NCI-H146 treated with DMSO at 0.1 percent for 48 hours (cell line): ENCODE measurements around the gene GBP1.
"Not testable (repeated sequence)": the region's sequence is repeated elsewhere in the genome, so short reads cannot be mapped to it uniquely, and the experiment has no call there.

Source experiments
- DNase-seq: peaks from one replicate; lab custom pipeline; 2025; ENCODE audit not compliant: unreplicated experiment; lab: John Stamatoyannopoulos, UW

GBP1 gene

GRCh38 chr1:89060091-89060490, 4.9 kb downstream of the GBP1 start:
- no peak for DNase-seq

GRCh38 chr1:89051955-89052312, 13.1 kb downstream of the GBP1 start:
- no peak for DNase-seq

- DNase-seq, result no peak
These were observed 13.6 kb downstream of the GBP1 start for GRCh38 chr1:89051300-89051954.

GRCh38 chr1:89050649-89051033, 14.4 kb downstream of the GBP1 start:
- no peak for DNase-seq

- DNase-seq, result not testable (repeated sequence)
These were observed 14.9 kb downstream of the GBP1 start for GRCh38 chr1:89049901-89050648.

- DNase-seq, result not testable (repeated sequence)
These were observed 15.8 kb downstream of the GBP1 start for GRCh38 chr1:89049187-89049586.

- DNase-seq, result no peak
These were observed 17.3 kb downstream of the GBP1 start for GRCh38 chr1:89047734-89048133.

GRCh38 chr1:89046318-89047183, 18.5 kb downstream of the GBP1 start:
- not testable (repeated sequence) for DNase-seq

GRCh38 chr1:89044970-89045721, 19.9 kb downstream of the GBP1 start:
- no peak for DNase-seq

GRCh38 chr1:89043940-89044339, 21.1 kb downstream of the GBP1 start:
- DNase-seq, result no peak

GRCh38 chr1:89042491-89042890, 22.5 kb downstream of the GBP1 start:
- DNase-seq, result no peak

GRCh38 chr1:89041721-89042120, 23.3 kb downstream of the GBP1 start:
- DNase-seq, result no peak

- DNase-seq, result no peak
These were observed 23.8 kb downstream of the GBP1 start for GRCh38 chr1:89041119-89041641.

- no peak for DNase-seq
These were observed 24.7 kb downstream of the GBP1 start for GRCh38 chr1:89040315-89040626.

GRCh38 chr1:89037186-89037585, 27.8 kb downstream of the GBP1 start:
- no peak for DNase-seq

- no peak for DNase-seq
These were observed 29.9 kb downstream of the GBP1 start for GRCh38 chr1:89035080-89035479.

- DNase-seq, result not testable (repeated sequence)
These were observed 31.0 kb downstream of the GBP1 start for GRCh38 chr1:89034004-89034403.

- not testable (repeated sequence) for DNase-seq
These were observed 36.0 kb downstream of the GBP1 start for GRCh38 chr1:89029051-89029450.

- DNase-seq, result no peak
These were observed 39.1 kb downstream of the GBP1 start for GRCh38 chr1:89025928-89026327.

- no peak for DNase-seq
These were observed 42.0 kb downstream of the GBP1 start for GRCh38 chr1:89023026-89023425.
